ENCODE results near the gene ILF3.

- TF ChIP-seq CTCF (conservative IDR thresholded peaks at IDR 0.05 in 1 of 2, IDR thresholded peaks at IDR 0.05 in 1 of 2; ENCODE audit: low read depth in 1 of 2, low read length in 2 of 2), result no peak
- no peak for TF ChIP-seq EZH2 (IDR thresholded peaks at IDR 0.05; ENCODE audit: low read length, missing control alignments)
Measured at GRCh38 chr19:10620786-10621185, 33.4 kb upstream of the ILF3 start.
